ENCODE results near the gene SYNDIG1. TPM values are rescaled to one million over a fixed set of nuclear protein-coding genes. Genes with fewer than 3 reads are reported as not detected.

SYNDIG1 gene
- total RNA-seq, 2 experiments from 2014 or later, result not detected

GRCh38 chr20:24499472-24499871, 30.0 kb downstream of the SYNDIG1 start:
- TF ChIP-seq EZH2phosphoT487 (IDR thresholded peaks at IDR 0.05; ENCODE audit: borderline replicate concordance, low read depth, low read length), result no peak
- no peak for TF ChIP-seq CTCF (conservative IDR thresholded peaks at IDR 0.05; ENCODE audit: low read length)
- CTCF ChIA-PET (ENCODE audit: unreplicated experiment), result no interaction called here
- H3K9me2 ChIP-seq (ENCODE audit: insufficient read depth, low read length), result no peaks in the 10 kb centered on the region
- intact Hi-C loops (cut with micrococcal nuclease; ENCODE audit: unreplicated experiment), result no loop called here
- no peaks in the 10 kb centered on the region for H3K9me3 ChIP-seq (ENCODE audit: low read length)
- H3K36me3 ChIP-seq (ENCODE audit: insufficient read depth, low read length), result no peaks in the 10 kb centered on the region
- BruUV-seq (replicated peaks), result no TSS peak
- H3K27ac ChIP-seq (ENCODE audit: low read depth, low read length, poor library complexity, severe bottlenecking), result no peak overlapping the region
- no peaks in the 10 kb centered on the region for H3K79me2 ChIP-seq (ENCODE audit: insufficient read depth, low read depth, low read length)
- H3K4me3 ChIP-seq (ENCODE audit: low read depth, low read length, poor library complexity, severe bottlenecking), result no peak overlapping the region
- H4K20me1 ChIP-seq (ENCODE audit: insufficient read depth, low read length), result no peaks in the 10 kb centered on the region
- H2AFZ ChIP-seq (ENCODE audit: low read length), result no peak overlapping the region
- no peak overlapping the region for H3K4me2 ChIP-seq (ENCODE audit: low read length)
- POLR2A ChIA-PET, result no interaction called here
- H3K4me1 ChIP-seq (ENCODE audit: insufficient read depth, low read length, poor library complexity, severe bottlenecking), result no peaks in the 10 kb centered on the region
- DNase-seq (ENCODE audit: low spot score), result no peak

GRCh38 chr20:24501764-24502556, 32.5 kb downstream of the SYNDIG1 start:
- Histone ChIP-seq H4K20me1 (ENCODE audit: insufficient read depth, low read length) (no peaks in the 10 kb centered on the region), H3K27ac (ENCODE audit: low read depth, low read length, poor library complexity, severe bottlenecking) (no peak overlapping the region), H3K9me3 (ENCODE audit: low read length) (no peaks in the 10 kb centered on the region), H2AFZ (ENCODE audit: low read length) (no peak overlapping the region), H3K4me2 (ENCODE audit: low read length) (no peak overlapping the region), H3K79me2 (ENCODE audit: insufficient read depth, low read depth, low read length) (no peaks in the 10 kb centered on the region), H3K4me1 (ENCODE audit: insufficient read depth, low read length, poor library complexity, severe bottlenecking) (no peaks in the 10 kb centered on the region), H3K36me3 (ENCODE audit: insufficient read depth, low read length) (no peaks in the 10 kb centered on the region), H3K9me2 (ENCODE audit: insufficient read depth, low read length) (no peaks in the 10 kb centered on the region), H3K4me3 (ENCODE audit: low read depth, low read length, poor library complexity, severe bottlenecking) (no peak overlapping the region)
- TF ChIP-seq EZH2phosphoT487 (IDR thresholded peaks at IDR 0.05; ENCODE audit: borderline replicate concordance, low read depth, low read length) (no peak), CTCF (conservative IDR thresholded peaks at IDR 0.05; ENCODE audit: low read length) (no peak)
- BruUV-seq (replicated peaks), result no TSS peak
- ChIA-PET POLR2A (no interaction called here), CTCF (ENCODE audit: unreplicated experiment) (no interaction called here)
- intact Hi-C loops (cut with micrococcal nuclease; ENCODE audit: unreplicated experiment), result no loop called here
- no peak for DNase-seq (ENCODE audit: low spot score)

DNA sequence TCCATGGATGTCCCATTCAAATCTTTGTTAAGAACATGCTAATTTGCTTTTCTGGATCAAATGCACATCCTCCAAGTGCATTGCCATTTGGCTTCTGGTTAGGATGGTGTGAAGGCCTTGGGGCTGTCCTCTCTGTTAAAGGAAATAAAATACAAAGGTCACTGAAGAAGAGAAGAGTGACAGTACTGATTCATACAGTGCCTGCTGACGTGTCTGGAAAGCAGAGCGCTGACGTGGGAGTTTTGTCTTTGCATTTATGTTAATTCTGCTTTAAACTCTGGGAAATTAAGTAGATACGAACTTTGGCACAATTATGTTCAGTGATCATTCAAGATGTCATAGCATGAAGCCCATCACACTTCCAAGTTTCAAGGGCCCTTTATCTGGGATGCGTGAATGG, 33.2 kb downstream of the SYNDIG1 start:
- TF ChIP-seq CTCF (conservative IDR thresholded peaks at IDR 0.05; ENCODE audit: low read length), result no peak
- no peak for TF ChIP-seq EZH2phosphoT487 (IDR thresholded peaks at IDR 0.05; ENCODE audit: borderline replicate concordance, low read depth, low read length)
- DNase-seq (ENCODE audit: low spot score), result no peak
- ChIA-PET POLR2A (interaction anchor here (0.6 kb wide), 1 partner anchor 74 kb away, joined by 3 read pairs; no protein-coding TSS in a partner anchor), CTCF (ENCODE audit: unreplicated experiment) (no interaction called here)
- no peaks in the 10 kb centered on the region for H3K79me2 ChIP-seq (ENCODE audit: insufficient read depth, low read depth, low read length)
- BruUV-seq (replicated peaks), result no TSS peak
- no peaks in the 10 kb centered on the region for H3K4me1 ChIP-seq (ENCODE audit: insufficient read depth, low read length, poor library complexity, severe bottlenecking)
- no peak overlapping the region for H2AFZ ChIP-seq (ENCODE audit: low read length)
- H3K36me3 ChIP-seq (ENCODE audit: insufficient read depth, low read length), result no peaks in the 10 kb centered on the region
- no peaks in the 10 kb centered on the region for H4K20me1 ChIP-seq (ENCODE audit: insufficient read depth, low read length)
- no peak overlapping the region for H3K27ac ChIP-seq (ENCODE audit: low read depth, low read length, poor library complexity, severe bottlenecking)
- H3K9me2 ChIP-seq (ENCODE audit: insufficient read depth, low read length), result no peaks in the 10 kb centered on the region
- no peak overlapping the region for H3K4me2 ChIP-seq (ENCODE audit: low read length)
- H3K9me3 ChIP-seq (ENCODE audit: low read length), result no peaks in the 10 kb centered on the region
- intact Hi-C loops (cut with micrococcal nuclease; ENCODE audit: unreplicated experiment), result no loop called here
- no peak overlapping the region for H3K4me3 ChIP-seq (ENCODE audit: low read depth, low read length, poor library complexity, severe bottlenecking)
